GM19463 (cell line): ENCODE results near the gene CADPS.
A peak's percentile ranks its signal among the peaks of the same experiment; 100 is the strongest.

ENCODE experiments used
- ATAC-seq: cut with Tn5 transposase; IDR thresholded peaks from one replicate; pipeline ENCODE4 v1.9.1; 2021; ENCODE audit warnings: mild to moderate bottlenecking, moderate library complexity; ENCODE audit not compliant: unreplicated experiment

The CADPS gene

GRCh38 chr3:62454916-62455315 is 420.3 kb downstream of the CADPS start:
- ATAC-seq, result no peak

- ATAC-seq, result no peak
Observed at GRCh38 chr3:62453448-62453847, 421.8 kb downstream of the CADPS start.

DNA sequence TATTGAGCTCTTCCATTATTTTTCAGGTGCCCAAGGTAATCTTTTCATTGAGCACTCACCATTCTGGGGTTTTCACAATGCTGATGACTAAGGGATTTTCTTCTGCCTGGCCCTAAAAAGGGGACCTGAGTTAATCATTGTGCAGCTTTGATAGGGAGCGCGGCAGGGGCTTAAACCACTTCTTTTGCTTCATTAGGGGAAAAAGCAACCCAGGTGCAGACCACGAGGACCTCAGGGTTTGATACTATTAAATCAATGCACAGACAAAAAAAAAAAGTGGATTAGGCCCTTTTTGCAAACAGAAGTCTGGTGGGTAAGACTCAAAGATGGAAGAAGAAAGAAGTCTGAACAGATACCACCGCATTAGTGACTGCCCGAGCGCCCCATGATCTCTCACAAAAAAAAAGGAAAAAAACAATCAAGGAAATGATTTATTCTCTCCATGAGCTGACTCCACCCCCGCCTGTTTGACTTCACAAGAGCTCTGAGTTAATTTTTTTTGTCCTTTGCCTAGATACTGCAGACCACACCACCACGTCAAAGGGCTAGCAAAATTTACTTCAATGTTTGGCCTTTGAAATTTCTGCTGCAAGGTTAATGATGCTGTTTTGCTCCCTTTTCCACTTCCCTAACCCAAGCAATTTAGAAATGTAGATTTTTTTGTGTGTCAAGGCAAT is 423.9 kb downstream of the CADPS start:
- no peak for ATAC-seq

DNA sequence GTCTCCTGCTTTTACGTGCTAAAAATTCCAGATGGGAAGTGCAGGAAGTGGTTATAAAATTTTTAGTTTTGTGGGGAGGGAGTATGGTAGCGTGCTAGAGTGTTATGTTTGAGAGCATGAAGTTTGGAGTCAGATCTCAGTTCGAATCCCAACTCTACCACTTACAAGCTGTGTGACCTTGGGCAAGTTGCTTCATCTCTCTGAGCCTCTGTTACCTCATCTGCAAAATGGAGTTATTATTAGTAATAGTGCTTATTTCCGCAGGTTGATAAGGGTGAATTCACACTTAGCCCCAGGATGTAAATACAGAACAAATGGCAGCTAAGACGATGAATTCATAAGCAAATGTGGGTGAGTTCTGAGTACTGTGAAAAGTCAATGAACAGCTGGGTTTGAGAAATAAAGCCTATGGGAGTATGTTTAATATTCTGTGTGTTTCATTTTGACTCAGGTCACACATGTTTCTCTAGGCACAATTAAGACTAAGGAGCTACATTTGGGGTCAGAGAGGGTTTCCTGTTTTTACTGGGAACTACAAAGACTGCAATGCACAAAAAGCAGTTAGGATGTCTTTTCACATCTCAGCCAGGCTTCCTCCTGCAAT is 428.8 kb downstream of the CADPS start:
- peak; percentile 81 for ATAC-seq

GRCh38 chr3:62445275-62445674 is 429.9 kb downstream of the CADPS start:
- ATAC-seq, result no peak

- no peak for ATAC-seq
Observed at GRCh38 chr3:62439978-62440377, 435.2 kb downstream of the CADPS start.

DNA sequence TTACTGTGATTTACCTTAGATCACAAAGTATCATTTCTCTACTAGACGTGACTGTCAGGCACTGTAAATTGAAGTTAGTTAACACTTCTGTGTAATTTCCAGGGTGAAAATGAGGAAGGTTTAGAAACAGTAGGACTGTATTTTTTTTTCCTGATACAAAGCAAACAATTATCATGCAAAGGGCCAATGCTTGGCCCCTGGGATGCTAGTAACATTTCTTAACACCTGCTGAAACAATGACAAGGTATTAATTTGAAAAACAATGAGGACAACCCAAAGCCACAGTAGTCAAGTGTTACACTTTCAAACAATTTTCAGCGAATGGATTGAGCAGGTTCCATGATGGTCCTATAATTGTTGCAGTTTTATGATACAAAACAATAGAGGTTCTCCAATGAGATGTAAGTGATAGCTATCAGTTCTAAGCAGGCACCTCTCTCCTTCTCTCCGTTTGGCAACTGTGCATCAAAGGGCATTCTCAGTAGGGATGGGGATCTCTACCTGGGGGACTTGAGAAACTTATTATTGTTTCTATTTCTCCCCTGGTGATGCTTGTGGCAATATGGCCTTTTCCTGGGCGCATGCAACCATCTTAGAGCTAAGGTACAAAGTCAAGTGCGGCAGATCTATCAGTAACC is 435.9 kb downstream of the CADPS start:
- no peak for ATAC-seq

GRCh38 chr3:62436785-62437184 is 438.4 kb downstream of the CADPS start:
- no peak for ATAC-seq

DNA sequence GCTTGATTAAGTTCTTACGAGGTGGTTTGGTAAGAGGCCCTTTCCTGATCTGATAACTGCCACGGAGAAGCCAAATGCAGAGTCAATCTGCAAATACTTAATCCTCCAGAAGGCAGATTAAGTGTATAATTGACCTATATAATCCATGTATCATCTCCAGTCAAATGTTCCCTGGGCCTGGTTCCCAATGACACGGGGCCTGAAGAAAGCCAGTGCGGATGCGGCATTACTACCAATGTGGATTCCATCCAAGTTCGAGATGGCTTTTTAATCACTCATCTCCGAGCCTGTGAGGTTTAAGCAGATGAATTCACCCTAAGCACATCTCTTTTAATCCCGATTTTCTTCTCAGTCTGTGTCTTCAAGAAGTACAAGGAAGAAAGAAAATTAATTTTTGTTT is 441.8 kb downstream of the CADPS start:
- ATAC-seq, result no peak

GRCh38 chr3:62421207-62421606 is 454.0 kb downstream of the CADPS start:
- ATAC-seq, result no peak

GRCh38 chr3:62416144-62416543 is 459.1 kb downstream of the CADPS start:
- no peak for ATAC-seq

- ATAC-seq, result no peak
Observed at GRCh38 chr3:62415312-62415801, 459.9 kb downstream of the CADPS start.

DNA sequence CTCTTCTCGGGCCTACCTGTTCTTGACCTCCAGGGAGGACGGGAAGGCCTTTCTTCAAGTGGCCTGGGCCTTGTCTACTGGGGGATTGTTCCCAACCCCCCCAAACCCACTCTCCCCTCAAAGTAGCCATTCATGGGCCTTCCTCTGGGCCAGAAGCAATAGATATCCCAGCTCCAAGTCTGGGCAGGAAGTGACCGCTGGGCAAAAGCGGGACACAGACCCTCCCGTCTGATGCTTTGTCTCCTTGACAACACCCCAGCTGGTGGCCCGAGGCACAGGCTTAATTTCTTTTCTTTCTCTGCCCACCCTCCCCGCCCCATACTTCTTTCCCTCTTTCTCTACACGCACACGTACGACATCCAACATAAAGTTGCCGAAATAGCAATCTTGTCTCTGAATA is 460.4 kb downstream of the CADPS start:
- ATAC-seq, result no peak

- no peak for ATAC-seq
Observed at GRCh38 chr3:62413687-62414086, 461.5 kb downstream of the CADPS start.

GRCh38 chr3:62406945-62407344 is 468.3 kb downstream of the CADPS start:
- ATAC-seq, result no peak

DNA sequence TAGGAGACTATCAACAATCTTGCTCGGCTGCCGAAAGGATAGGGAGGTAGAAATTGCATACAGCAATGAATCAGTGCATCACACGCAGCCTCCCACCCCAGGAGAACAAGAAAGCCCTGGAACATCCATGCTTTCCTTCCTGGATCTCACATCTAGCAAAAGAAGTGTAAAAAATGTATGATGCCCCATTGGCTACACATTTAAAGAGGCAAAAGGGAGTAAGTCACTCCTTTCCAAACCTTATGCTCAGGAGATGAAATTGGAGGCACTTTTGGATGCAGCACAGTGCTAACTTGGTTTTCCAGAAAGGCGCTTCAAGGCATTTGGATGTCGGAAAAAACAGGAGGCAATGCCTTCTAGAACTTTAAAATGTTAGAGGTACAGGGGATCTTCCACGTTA is 469.6 kb downstream of the CADPS start:
- no peak for ATAC-seq

DNA sequence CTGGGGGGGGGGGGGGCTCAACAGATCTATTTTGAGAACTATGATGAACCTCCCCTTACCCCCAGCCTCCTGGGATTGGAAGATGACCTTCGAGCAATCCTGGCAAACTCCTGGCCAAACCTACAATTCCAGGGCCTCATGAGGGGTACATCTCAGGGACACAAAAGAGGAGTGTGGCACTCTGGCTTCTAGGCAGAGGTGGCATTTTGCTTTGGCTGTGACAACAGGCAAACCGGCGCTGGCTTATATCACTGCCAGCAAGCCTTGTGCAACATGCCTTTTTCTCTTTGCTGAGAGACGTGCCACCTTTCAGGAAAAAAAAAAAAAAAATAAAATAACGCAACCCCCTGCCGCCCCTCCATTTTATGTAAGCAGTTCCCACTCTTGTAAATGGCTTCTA is 470.1 kb downstream of the CADPS start:
- no peak for ATAC-seq

- no peak for ATAC-seq
Observed at GRCh38 chr3:62404321-62404720, 470.9 kb downstream of the CADPS start.

DNA sequence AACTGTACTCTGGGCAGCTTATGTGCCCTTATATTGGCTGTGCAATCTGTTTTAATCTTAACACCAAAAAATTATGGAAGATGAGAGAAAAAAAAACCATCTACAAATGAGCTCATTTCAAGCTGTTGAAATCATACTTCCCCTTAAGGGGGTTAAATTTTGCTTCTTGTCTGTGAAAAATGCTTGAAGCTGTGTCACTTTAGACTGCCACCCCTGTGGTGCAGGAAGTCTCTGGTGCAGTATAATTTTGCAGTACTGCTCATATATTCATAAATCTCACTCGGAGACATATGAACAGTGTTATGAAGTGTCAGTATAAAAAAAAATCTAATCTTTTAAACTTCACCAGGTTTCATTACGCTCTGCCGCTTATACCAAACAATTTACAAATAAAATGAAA is 471.5 kb downstream of the CADPS start:
- ATAC-seq, result no peak

DNA sequence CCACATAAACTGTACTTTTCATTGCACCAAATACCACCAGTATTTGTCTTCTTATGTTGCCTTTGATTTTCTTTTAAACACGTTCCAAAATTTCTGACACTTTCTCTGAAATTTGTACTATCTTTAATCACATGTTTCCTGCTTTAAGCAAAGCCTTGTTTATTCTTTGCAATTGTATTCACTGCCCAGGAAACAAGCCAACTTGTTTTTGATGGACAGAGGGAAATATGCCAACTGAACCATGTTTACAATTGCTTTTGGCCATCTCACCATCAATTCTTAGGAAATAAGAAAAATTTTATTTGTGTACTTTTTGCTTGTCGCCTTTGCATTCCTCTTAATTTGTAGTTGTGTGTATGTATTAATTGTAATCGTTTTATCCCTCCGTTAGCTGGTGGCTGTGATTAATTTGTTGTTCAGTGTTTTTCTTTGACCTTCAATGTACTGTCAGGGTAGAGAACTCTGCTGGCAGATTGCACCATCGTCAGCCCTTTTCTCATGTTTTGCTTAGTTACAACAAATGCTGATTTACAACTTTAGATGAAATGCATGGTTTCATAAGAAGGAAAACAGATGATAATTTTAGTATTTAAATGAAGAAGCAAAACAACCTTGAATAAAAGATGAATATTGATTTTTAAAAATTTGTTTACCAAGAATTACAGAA is 482.5 kb downstream of the CADPS start:
- ATAC-seq, result no peak

- no peak for ATAC-seq
Observed at GRCh38 chr3:62387251-62387650, 488.0 kb downstream of the CADPS start.

GRCh38 chr3:62379321-62379798 is 495.9 kb downstream of the CADPS start:
- no peak for ATAC-seq
